ENCODE results near the gene MAZ. TPM values are rescaled to one million over a fixed set of nuclear protein-coding genes. Genes with fewer than 3 reads are reported as not detected.
"Not testable (repeated sequence)": the region's sequence is repeated elsewhere in the genome, so short reads cannot be mapped to it uniquely, and the experiment has no call there.

The MAZ gene
- total and polyA plus RNA-seq, 2 of the 13 experiments (the other 11 are each of a cell fraction or from before 2014, with no cell fraction given), result 203 to 277 TPM

- H3K4me2 ChIP-seq (ENCODE audit: low read depth, low read length); H4K20me1 ChIP-seq (ENCODE audit: insufficient read depth, low read length); H3K27me3 ChIP-seq (ENCODE audit: control insufficient read depth in 1 of 2, insufficient read depth in 2 of 2, low read length in 2 of 2); H3K4me3 ChIP-seq (replicated peaks in 1 of 3; ENCODE audit: insufficient read depth in 1 of 3, low read depth in 2 of 3, low read length in 3 of 3); intact Hi-C loops (cut with micrococcal nuclease; ENCODE audit: unreplicated experiment); CTCF ChIA-PET (ENCODE audit: low intra/inter-chr PET ratio, low total read pairs); H3K36me3 ChIP-seq (replicated peaks in 1 of 2; ENCODE audit: control insufficient read depth in 1 of 2, insufficient read depth in 2 of 2, low read length in 2 of 2); DNase-seq (ENCODE audit: low spot score); H3K9me3 ChIP-seq (ENCODE audit: low read length); FAIRE-seq; in situ Hi-C loops (cut with HindIII; ENCODE audit: extremely low pct_ligation_motif_present, low pct_unique_long_range_greater_than_20kb); H2AFZ ChIP-seq (ENCODE audit: low read length); H3K27ac ChIP-seq (ENCODE audit: extremely low read length, insufficient read depth, low read length); ATAC-seq; H3K9ac ChIP-seq (ENCODE audit: insufficient read depth, low read depth, low read length); BruUV-seq (replicated peaks): not testable (repeated sequence)
- TF ChIP-seq ZNF770 (CRISPR knock-in tag; IDR thresholded peaks at IDR 0.05), result peak; percentile 81
- 0 out of 2 replicates have a peak, but pooled peaks have one; percentile 52 for TF ChIP-seq ZMYM3 (CRISPR knock-in tag; IDR thresholded peaks at IDR 0.05)
- TF ChIP-seq ZNF256 (CRISPR knock-in tag; conservative IDR thresholded peaks at IDR 0.05), result 0 out of 2 replicates have a peak, but pooled peaks have one; percentile 34
- H3K4me1 ChIP-seq (ENCODE audit: insufficient read depth, low read length), result peaks cover 54% of the 10 kb centered on the region
- POLR2A ChIA-PET, result interaction anchor here (1.1 kb wide), 1 partner anchor 17 kb away, joined by 3 read pairs; no protein-coding TSS in a partner anchor
- peaks cover 15% of the 10 kb centered on the region for H3K79me2 ChIP-seq (ENCODE audit: insufficient read depth, low read length)
- 45% methylated on average over 4 of the region's 4 CpGs for WGBS (ENCODE audit: low lambda C conversion rate)
Observed at GRCh38 chr16:29787155-29787554, 19.2 kb upstream of the MAZ start.

DNA sequence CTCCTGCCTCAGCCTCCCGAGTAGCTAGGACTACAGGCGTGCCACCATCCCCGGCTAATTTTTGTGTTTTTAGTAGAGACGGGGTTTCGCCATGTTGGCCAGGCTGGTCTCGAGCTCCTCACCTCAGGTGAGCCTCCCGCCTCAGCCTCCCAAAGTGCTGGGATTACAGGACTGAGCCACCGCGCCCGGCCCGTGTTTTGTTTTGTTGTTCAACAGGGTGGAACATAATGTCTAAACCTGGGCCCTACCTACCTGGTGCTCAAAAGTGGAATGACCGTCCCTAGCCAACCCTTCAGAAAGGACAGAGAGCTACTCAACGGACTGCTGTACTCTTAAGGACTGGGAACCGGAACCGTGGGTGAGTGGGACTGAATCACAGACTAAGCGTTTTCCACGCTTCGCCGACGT, 16.6 kb upstream of the MAZ start:
- POLR2A ChIA-PET, result interaction anchor here (0.6 to 4.0 kb wide), 25 partner anchors 10 to 276 kb away, joined by 3 to 37 read pairs (median 6); partner anchors contain the start of genes ALDOA, ASPHD1, MAZ and MVP
- CTCF ChIA-PET (ENCODE audit: low intra/inter-chr PET ratio, low total read pairs), result interaction anchor here (1.1 to 1.7 kb wide), 2 partner anchors 26 to 60 kb away, joined by 3 to 4 read pairs; partner anchors contain the start of gene PAGR1
- H3K79me2 ChIP-seq (ENCODE audit: insufficient read depth, low read length), result peaks cover 41% of the 10 kb centered on the region
- peak overlapping the region; percentile 64 to 97 (median 77) for H3K4me3 ChIP-seq (replicated peaks in 1 of 3; ENCODE audit: insufficient read depth in 1 of 3, low read depth in 2 of 3, low read length in 3 of 3)
- in situ Hi-C loops (cut with HindIII; ENCODE audit: extremely low pct_ligation_motif_present, low pct_unique_long_range_greater_than_20kb) (no loop called here), intact Hi-C loops (cut with micrococcal nuclease; ENCODE audit: unreplicated experiment) (loop anchor here (1.0 to 5.0 kb wide), 2 partner anchors 16 to 52 kb away; no protein-coding TSS in a partner anchor)
- H3K36me3 ChIP-seq (replicated peaks in 1 of 2; ENCODE audit: control insufficient read depth in 1 of 2, insufficient read depth in 2 of 2, low read length in 2 of 2), result no peaks in the 10 kb centered on the region; a peak in 3 of 5 replicates
- H3K27ac ChIP-seq (ENCODE audit: extremely low read length, insufficient read depth, low read length), result peak overlapping the region; percentile 83
- peak overlapping the region; percentile 99 for H3K4me2 ChIP-seq (ENCODE audit: low read depth, low read length)
- WGBS (ENCODE audit: low lambda C conversion rate), result 40% methylated on average over 19 of the region's 20 CpGs
- H3K9ac ChIP-seq (ENCODE audit: insufficient read depth, low read depth, low read length), result peak overlapping the region; percentile 97
- no peaks in the 10 kb centered on the region for H3K9me3 ChIP-seq (ENCODE audit: low read length)
- DNase-seq (ENCODE audit: low spot score), result no peak
- H4K20me1 ChIP-seq (ENCODE audit: insufficient read depth, low read length), result no peaks in the 10 kb centered on the region
- no peak for FAIRE-seq
- H3K27me3 ChIP-seq (ENCODE audit: control insufficient read depth in 1 of 2, insufficient read depth in 2 of 2, low read length in 2 of 2), result no peaks in the 10 kb centered on the region; a peak in 1 of 5 replicates
- peak overlapping the region; percentile 50 for H2AFZ ChIP-seq (ENCODE audit: low read length)
- peak; percentile 32 for ATAC-seq
- peaks cover 62% of the 10 kb centered on the region for H3K4me1 ChIP-seq (ENCODE audit: insufficient read depth, low read length)
- BruUV-seq (replicated peaks), result no TSS peak
- no peak for TF ChIP-seq ZNF3 (CRISPR knock-in tag; IDR thresholded peaks at IDR 0.05)
- TF ChIP-seq MIER3 (CRISPR knock-in tag; IDR thresholded peaks at IDR 0.05; ENCODE audit: borderline replicate concordance), result no peak
- no peak for TF ChIP-seq RFX5 (IDR thresholded peaks at IDR 0.05; ENCODE audit: low read depth, low read length)
- TF ChIP-seq, protein P1, sequence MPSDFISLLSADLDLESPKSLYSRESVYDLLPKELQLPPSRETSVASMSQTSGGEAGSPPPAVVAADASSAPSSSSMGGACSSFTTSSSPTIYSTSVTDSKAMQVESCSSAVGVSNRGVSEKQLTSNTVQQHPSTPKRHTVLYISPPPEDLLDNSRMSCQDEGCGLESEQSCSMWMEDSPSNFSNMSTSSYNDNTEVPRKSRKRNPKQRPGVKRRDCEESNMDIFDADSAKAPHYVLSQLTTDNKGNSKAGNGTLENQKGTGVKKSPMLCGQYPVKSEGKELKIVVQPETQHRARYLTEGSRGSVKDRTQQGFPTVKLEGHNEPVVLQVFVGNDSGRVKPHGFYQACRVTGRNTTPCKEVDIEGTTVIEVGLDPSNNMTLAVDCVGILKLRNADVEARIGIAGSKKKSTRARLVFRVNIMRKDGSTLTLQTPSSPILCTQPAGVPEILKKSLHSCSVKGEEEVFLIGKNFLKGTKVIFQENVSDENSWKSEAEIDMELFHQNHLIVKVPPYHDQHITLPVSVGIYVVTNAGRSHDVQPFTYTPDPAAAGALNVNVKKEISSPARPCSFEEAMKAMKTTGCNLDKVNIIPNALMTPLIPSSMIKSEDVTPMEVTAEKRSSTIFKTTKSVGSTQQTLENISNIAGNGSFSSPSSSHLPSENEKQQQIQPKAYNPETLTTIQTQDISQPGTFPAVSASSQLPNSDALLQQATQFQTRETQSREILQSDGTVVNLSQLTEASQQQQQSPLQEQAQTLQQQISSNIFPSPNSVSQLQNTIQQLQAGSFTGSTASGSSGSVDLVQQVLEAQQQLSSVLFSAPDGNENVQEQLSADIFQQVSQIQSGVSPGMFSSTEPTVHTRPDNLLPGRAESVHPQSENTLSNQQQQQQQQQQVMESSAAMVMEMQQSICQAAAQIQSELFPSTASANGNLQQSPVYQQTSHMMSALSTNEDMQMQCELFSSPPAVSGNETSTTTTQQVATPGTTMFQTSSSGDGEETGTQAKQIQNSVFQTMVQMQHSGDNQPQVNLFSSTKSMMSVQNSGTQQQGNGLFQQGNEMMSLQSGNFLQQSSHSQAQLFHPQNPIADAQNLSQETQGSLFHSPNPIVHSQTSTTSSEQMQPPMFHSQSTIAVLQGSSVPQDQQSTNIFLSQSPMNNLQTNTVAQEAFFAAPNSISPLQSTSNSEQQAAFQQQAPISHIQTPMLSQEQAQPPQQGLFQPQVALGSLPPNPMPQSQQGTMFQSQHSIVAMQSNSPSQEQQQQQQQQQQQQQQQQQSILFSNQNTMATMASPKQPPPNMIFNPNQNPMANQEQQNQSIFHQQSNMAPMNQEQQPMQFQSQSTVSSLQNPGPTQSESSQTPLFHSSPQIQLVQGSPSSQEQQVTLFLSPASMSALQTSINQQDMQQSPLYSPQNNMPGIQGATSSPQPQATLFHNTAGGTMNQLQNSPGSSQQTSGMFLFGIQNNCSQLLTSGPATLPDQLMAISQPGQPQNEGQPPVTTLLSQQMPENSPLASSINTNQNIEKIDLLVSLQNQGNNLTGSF (CRISPR knock-in tag; IDR thresholded peaks at IDR 0.05), result no peak
- peak; percentile 28; the same call in 1 of the 2 replicates for TF ChIP-seq ZNF431 (CRISPR knock-in tag; IDR thresholded peaks at IDR 0.05; ENCODE audit: borderline replicate concordance, low read depth)
- TF ChIP-seq TMF1 (CRISPR knock-in tag; IDR thresholded peaks at IDR 0.05; ENCODE audit: low read depth), result no peak
- TF ChIP-seq ZNF543 (CRISPR knock-in tag; IDR thresholded peaks at IDR 0.05), result peak; percentile 4; the same call in 1 of the 2 replicates

Data from HepG2 (cell line).